H9 (cell line): ENCODE results near the gene TYRP1. TPM values are rescaled to one million over a fixed set of nuclear protein-coding genes. Genes with fewer than 3 reads are reported as not detected.
"Not testable (repeated sequence)": the region's sequence is repeated elsewhere in the genome, so short reads cannot be mapped to it uniquely, and the experiment has no call there.

Experiments used
- DNase-seq: peaks from one replicate; pipeline ENCODE4 v3.0.0-alpha.2; 2017
- H2AFZ ChIP-seq: one replicate; pipeline ENCODE4 v1.6.1; 2013; ENCODE audit warnings: mild to moderate bottlenecking, low read length, control low read depth, moderate library complexity
- H2AK5ac ChIP-seq: 2 replicates; pipeline ENCODE4 v1.6.1; 2013; ENCODE audit warnings: low read length, control low read depth, mixed read lengths; ENCODE audit not compliant: insufficient read length
- H2BK120ac ChIP-seq: one replicate; pipeline ENCODE4 v1.6.1; 2013; ENCODE audit warnings: low read depth, mild to moderate bottlenecking, low read length, control low read depth, inconsistent platforms; ENCODE audit not compliant: poor library complexity, severe bottlenecking
- H2BK12ac ChIP-seq: 2 replicates; pipeline ENCODE4 v1.6.1; 2013; ENCODE audit warnings: low read length, control low read depth, mixed read lengths, low read depth; ENCODE audit not compliant: insufficient read length
- H2BK15ac ChIP-seq: 2 replicates; pipeline ENCODE4 v1.6.1; 2013; ENCODE audit warnings: low read depth, low read length, control low read depth
- H2BK20ac ChIP-seq: one replicate; pipeline ENCODE4 v1.6.1; 2013; ENCODE audit warnings: low read depth, mild to moderate bottlenecking, low read length, control low read depth, inconsistent platforms; ENCODE audit not compliant: poor library complexity, severe bottlenecking
- H2BK5ac ChIP-seq: 2 replicates; pipeline ENCODE4 v1.6.1; 2013; ENCODE audit warnings: low read length, control low read depth, mixed read lengths; ENCODE audit not compliant: insufficient read length
- H3K14ac ChIP-seq: 2 replicates; pipeline ENCODE4 v1.6.1; 2013; ENCODE audit warnings: low read length, control low read depth; ENCODE audit not compliant: insufficient read depth
- H3K18ac ChIP-seq: 2 replicates; pipeline ENCODE4 v1.6.1; 2013; ENCODE audit warnings: low read depth, mild to moderate bottlenecking, mixed read lengths, low read length, control low read depth; ENCODE audit not compliant: insufficient read length
- H3K23ac ChIP-seq: 2 replicates; pipeline ENCODE4 v1.6.1; 2013; ENCODE audit warnings: low read length, control low read depth, mixed read lengths, low read depth; ENCODE audit not compliant: insufficient read length
- H3K23me2 ChIP-seq: 2 replicates; pipeline ENCODE4 v1.6.1; 2013; ENCODE audit warnings: low read depth, mild to moderate bottlenecking, mixed read lengths, low read length, control low read depth; ENCODE audit not compliant: insufficient read length, poor library complexity, severe bottlenecking
- H3K27ac ChIP-seq: 2 replicates; pipeline ENCODE4 v1.5.1; 2013; ENCODE audit warnings: low read length, control low read depth, mixed read lengths, low read depth; ENCODE audit not compliant: insufficient read length
- H3K27me3 ChIP-seq: 2 replicates; pipeline ENCODE4 v1.6.1; 2013; ENCODE audit warnings: low read length, control low read depth, inconsistent platforms; ENCODE audit not compliant: insufficient read depth
- H3K4ac ChIP-seq: 2 replicates; pipeline ENCODE4 v1.6.1; 2013; ENCODE audit warnings: low read depth, mild to moderate bottlenecking, control low read depth, inconsistent platforms, low read length, moderate library complexity
- H3K4me1 ChIP-seq: 2 replicates; pipeline ENCODE4 v1.6.1; 2013; ENCODE audit warnings: low read length, control low read depth, inconsistent platforms; ENCODE audit not compliant: insufficient read depth
- H3K4me2 ChIP-seq: 2 replicates; pipeline ENCODE4 v1.6.1; 2013; ENCODE audit warnings: low read length, control low read depth, mixed read lengths; ENCODE audit not compliant: insufficient read length, insufficient read depth
- H3K56ac ChIP-seq: 2 replicates; pipeline ENCODE4 v1.6.1; 2013; ENCODE audit warnings: low read depth, mild to moderate bottlenecking, mixed read lengths, low read length, control low read depth; ENCODE audit not compliant: insufficient read length
- H3K79me1 ChIP-seq: 2 replicates; pipeline ENCODE4 v1.6.1; 2013; ENCODE audit warnings: low read depth, mild to moderate bottlenecking, moderate library complexity, low read length, control low read depth, inconsistent platforms; ENCODE audit not compliant: insufficient read depth, poor library complexity, severe bottlenecking
- H3K79me2 ChIP-seq: 2 replicates; pipeline ENCODE4 v1.6.1; 2013; ENCODE audit warnings: low read length, control low read depth, inconsistent platforms; ENCODE audit not compliant: insufficient read depth
- H3K9ac ChIP-seq: 2 replicates; pipeline ENCODE4 v1.6.1; 2013; ENCODE audit warnings: low read length, control low read depth, mixed read lengths; ENCODE audit not compliant: insufficient read length; ENCODE audit errors: extremely low read depth
- H3K9me3 ChIP-seq: one replicate; pipeline ENCODE4 v1.6.1; 2013; ENCODE audit warnings: low read depth, low read length, inconsistent platforms; ENCODE audit not compliant: control insufficient read depth
- H3T11ph ChIP-seq: one replicate; pipeline ENCODE4 v1.6.1; 2013; ENCODE audit warnings: mild to moderate bottlenecking, low read length, control low read depth, inconsistent platforms
- H4K20me1 ChIP-seq: one replicate; pipeline ENCODE4 v1.6.1; 2013; ENCODE audit not compliant: control insufficient read depth, insufficient read length, insufficient read depth
- H4K5ac ChIP-seq: 2 replicates; pipeline ENCODE4 v1.6.1; 2013; ENCODE audit warnings: low read depth, mild to moderate bottlenecking, mixed read lengths, low read length, control low read depth; ENCODE audit not compliant: insufficient read length
- H4K8ac ChIP-seq: replicated peaks from 2 replicates; pipeline ENCODE4 v1.6.1; 2013; ENCODE audit warnings: low read length, control low read depth, mixed read lengths, low read depth; ENCODE audit not compliant: insufficient read length
- H4K91ac ChIP-seq: 2 replicates; pipeline ENCODE4 v1.6.1; 2013; ENCODE audit warnings: low read depth, mild to moderate bottlenecking, moderate library complexity, mixed read lengths, low read length, control low read depth; ENCODE audit not compliant: insufficient read length
- H3K27ac Mint-ChIP-seq, 3 experiments: 2 replicates in 2 of 3; 3 replicates in 1 of 3; pipeline ENCODE4 v1.8.0; 2020 to 2021; ENCODE audit warnings: mixed read lengths in 3 of 3, mild to moderate bottlenecking in 1 of 3, moderate library complexity in 1 of 3
- H3K27me3 Mint-ChIP-seq: 2 replicates; pipeline ENCODE4 v1.8.0; 2021; ENCODE audit warnings: low read depth, mild to moderate bottlenecking, moderate library complexity, mixed read lengths
- H3K36me3 Mint-ChIP-seq, 3 experiments: 2 replicates in 2 of 3; 3 replicates in 1 of 3; pipeline ENCODE4 v1.8.0; 2020 to 2021; ENCODE audit warnings: low read depth in 3 of 3, mixed read lengths in 3 of 3; ENCODE audit not compliant: insufficient read depth in 1 of 3
- H3K4me1 Mint-ChIP-seq, 2 experiments: 2 replicates each; pipeline ENCODE4 v1.8.0; 2020; ENCODE audit warnings: mixed read lengths in 2 of 2
- H3K4me3 Mint-ChIP-seq, 2 experiments: 2 replicates in 1 of 2; 3 replicates in 1 of 2; pipeline ENCODE4 v1.8.0; 2020 to 2021; ENCODE audit warnings: mild to moderate bottlenecking in 2 of 2, mixed read lengths in 2 of 2, moderate library complexity in 1 of 2
- H3K9me3 Mint-ChIP-seq, 2 experiments: 2 replicates in 1 of 2; 3 replicates in 1 of 2; pipeline ENCODE4 v1.8.0; 2020; ENCODE audit warnings: mild to moderate bottlenecking in 2 of 2, mixed read lengths in 2 of 2, moderate library complexity in 1 of 2
- CTCF ChIP-seq: fragments of 200-600 bp; sonication (generic); conservative IDR thresholded peaks from 3 replicates; pipeline ENCODE4 v1.8.0; 2021; ENCODE audit warnings: antibody characterized with exemption, mild to moderate bottlenecking
- WGBS: extraction: QIAGEN DNeasy Blood & Tissue Kit; methylation state at CpG from one replicate; pipeline ENCODE4 v1.1.7; 2013; ENCODE audit warnings: missing lambda C conversion rate, low lambda C conversion rate, mixed read lengths; ENCODE audit not compliant: insufficient read length; ENCODE audit errors: extremely low coverage; 5-methylcytosine and 5-hydroxymethylcytosine counted together
- total RNA-seq: library from RNA; stranded (reverse); gene quantifications from 2 replicates; pipeline ENCODE4 v1.2.1, GENCODE V29; 2021

TYRP1 gene
- total RNA-seq, 1 experiment from 2014 or later = not detected

DNA sequence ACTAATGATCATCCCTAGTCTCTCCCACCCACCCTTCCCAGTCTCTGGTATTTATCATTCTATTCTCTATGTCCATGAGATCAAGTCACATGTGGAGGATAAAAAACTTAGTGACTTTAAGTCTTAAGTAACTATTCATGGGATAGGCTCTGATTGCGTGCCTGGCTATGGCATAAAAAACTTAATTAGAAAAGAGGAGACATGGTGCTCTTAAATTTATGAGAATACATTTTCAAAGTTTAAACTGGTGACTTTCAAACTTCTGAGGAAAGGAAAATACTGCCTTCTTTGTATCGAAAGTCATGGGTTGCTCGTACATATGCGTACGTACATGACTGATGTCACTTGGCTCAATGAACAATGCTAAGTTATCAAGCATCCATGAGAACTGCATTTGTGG lies 18.2 kb upstream of the TYRP1 start:
- no peak for TF ChIP-seq CTCF
- Histone ChIP-seq H3K9ac (no peak overlapping the region), H3K4me1 (no peaks in the 10 kb centered on the region), H4K8ac (no peak overlapping the region), H3K4ac (no peak overlapping the region), H3K4me2 (no peak overlapping the region), H4K5ac (no peak overlapping the region), H3K23me2 (no peaks in the 10 kb centered on the region), H3T11ph (no peak overlapping the region), H3K18ac (no peak overlapping the region), H3K9me3 (no peaks in the 10 kb centered on the region), H2BK15ac (no peak overlapping the region), H4K20me1 (no peaks in the 10 kb centered on the region), H3K27ac (no peak overlapping the region), H2BK120ac (no peak overlapping the region), H2BK5ac (no peak overlapping the region), H3K79me1 (no peaks in the 10 kb centered on the region), H2AFZ (no peak overlapping the region), H2AK5ac (no peak overlapping the region), H2BK12ac (no peak overlapping the region), H3K27me3 (no peaks in the 10 kb centered on the region), H3K23ac (no peak overlapping the region), H3K14ac (no peak overlapping the region), H2BK20ac (no peak overlapping the region), H4K91ac (no peak overlapping the region), H3K56ac (no peak overlapping the region), H3K79me2 (no peaks in the 10 kb centered on the region)
- peaks cover 3 to 4% of the 10 kb centered on the region in 2 experiments; a peak in 3 of 4 replicates for H3K4me1 Mint-ChIP-seq
- H3K27me3 Mint-ChIP-seq = no peaks in the 10 kb centered on the region
- no peak overlapping the region for H3K27ac Mint-ChIP-seq
- no peaks in the 10 kb centered on the region for H3K9me3 Mint-ChIP-seq
- no CpG with 5 or more reads among the region's 5 CpGs for WGBS
- no peaks in the 10 kb centered on the region for H3K36me3 Mint-ChIP-seq
- DNase-seq = no peak
- H3K4me3 Mint-ChIP-seq = no peak overlapping the region

DNA sequence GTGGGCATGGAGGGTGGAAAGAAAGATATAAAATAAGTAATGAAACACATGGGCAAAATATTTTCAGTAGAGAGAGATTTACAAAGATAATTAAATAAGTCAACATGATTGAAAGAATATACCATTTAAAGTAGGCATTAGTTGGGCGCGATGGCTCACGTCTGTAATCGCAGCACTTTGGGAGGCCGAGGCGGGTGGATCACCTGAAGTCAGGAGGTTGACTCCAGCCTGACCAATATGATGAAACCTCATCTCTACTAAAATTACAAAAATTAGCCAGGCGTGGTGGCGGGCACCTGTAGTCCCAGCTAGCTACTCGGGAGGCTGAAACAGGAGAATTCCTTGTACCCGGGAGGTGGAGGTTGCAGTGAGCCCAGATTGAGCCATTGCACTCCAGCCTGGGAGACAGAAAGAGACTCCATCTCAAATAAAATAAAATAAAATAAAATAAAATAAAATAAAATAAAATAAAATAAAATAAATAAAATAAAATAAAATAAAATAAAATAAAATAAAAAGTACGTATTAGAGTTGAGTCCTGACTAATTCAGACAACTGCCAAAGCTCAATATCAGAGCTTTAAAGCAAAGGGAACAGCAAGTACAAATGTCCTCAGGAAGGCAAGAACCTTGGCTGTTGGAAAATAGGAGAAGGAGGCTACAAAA lies 15.6 kb upstream of the TYRP1 start:
- not testable (repeated sequence) for H3K14ac ChIP-seq, H3K4me2 ChIP-seq, H3K4ac ChIP-seq, H4K5ac ChIP-seq, H2BK15ac ChIP-seq, H3K79me2 ChIP-seq, H3K23me2 ChIP-seq, H3T11ph ChIP-seq, H2AK5ac ChIP-seq, H3K18ac ChIP-seq, H3K23ac ChIP-seq, H2BK5ac ChIP-seq, H3K27ac ChIP-seq, H2AFZ ChIP-seq, H3K9me3 ChIP-seq, H2BK120ac ChIP-seq, H3K27me3 ChIP-seq, H4K8ac ChIP-seq, H3K27me3 Mint-ChIP-seq, DNase-seq, H4K20me1 ChIP-seq, H3K36me3 Mint-ChIP-seq, H4K91ac ChIP-seq, H3K4me3 Mint-ChIP-seq, H2BK20ac ChIP-seq, H3K9me3 Mint-ChIP-seq, H3K79me1 ChIP-seq, H3K56ac ChIP-seq, H3K4me1 ChIP-seq, H2BK12ac ChIP-seq, H3K9ac ChIP-seq
- WGBS = no CpG with 5 or more reads among the region's 11 CpGs
- Mint-ChIP-seq H3K4me1 (peaks cover 10 to 12% of the 10 kb centered on the region in 2 experiments), H3K27ac (peak overlapping the region in 1 of 3 experiments; percentile 3; a peak in 1 of 7 replicates)
